PC-3 (cell line): ENCODE data around the gene GATA2. TPM values are rescaled to one million over a fixed set of nuclear protein-coding genes. Genes with fewer than 3 reads are reported as not detected.
A peak's percentile ranks its signal among the peaks of the same experiment; 100 is the strongest.

ENCODE experiments used
- ATAC-seq: fragments of 200-7000 bp; cut with Tn5 transposase; 2 replicates; pipeline ENCODE4 v1.9.1; 2020; ENCODE audit warnings: mild to moderate bottlenecking, moderate library complexity
- BruUV-seq: library from RNA; stranded (reverse); fragments of 400-500 nt; replicated peaks from 2 replicates; lab custom pipeline; 2021; lab: Mats Ljungman, UMichigan
- CTCF ChIA-PET: fragments of 300-600 bp; sonication (Branson Sonifier 250); formaldehyde crosslinking; loops from one replicate; lab custom pipeline; 2022; ENCODE audit warnings: antibody characterized with exemption; lab: Charles Lee
- POLR2A ChIA-PET: fragments of 300-600 bp; sonication (Branson Sonifier 250); formaldehyde crosslinking; loops from one replicate; lab custom pipeline; 2022; ENCODE audit warnings: antibody characterized with exemption; ENCODE audit not compliant: unreplicated experiment; lab: Charles Lee
- DNase-seq: peaks from one replicate; pipeline ENCODE4 v3.0.0-alpha.2; 2015
- H2AFZ ChIP-seq: fragments of 300-600 bp; sonication (generic); 2 replicates; pipeline ENCODE4 v1.6.0; 2016; ENCODE audit warnings: antibody characterized with exemption, low read length
- H3F3A ChIP-seq: fragments of 300-600 bp; sonication (generic); one replicate; pipeline ENCODE4 v1.6.0; 2017; ENCODE audit warnings: antibody characterized with exemption, low read length, control low read depth, mild to moderate bottlenecking; ENCODE audit not compliant: unreplicated experiment
- H3K27ac ChIP-seq: fragments of 300-600 bp; sonication (generic); 2 replicates; pipeline ENCODE4 v1.5.1; 2016; ENCODE audit warnings: mild to moderate bottlenecking, low read length
- H3K27me3 ChIP-seq: fragments of 300-600 bp; sonication (generic); 2 replicates; pipeline ENCODE4 v1.6.1; 2016; ENCODE audit warnings: low read length, mixed read lengths
- H3K36me3 ChIP-seq: fragments of 300-600 bp; sonication (generic); 2 replicates; pipeline ENCODE4 v1.6.1; 2016; ENCODE audit warnings: low read depth, mixed run types, low read length, mixed read lengths
- H3K4me1 ChIP-seq: fragments of 300-600 bp; sonication (generic); 2 replicates; pipeline ENCODE4 v1.5.1; 2016; ENCODE audit warnings: low read length; ENCODE audit not compliant: insufficient read depth
- H3K4me2 ChIP-seq: fragments of 300-600 bp; sonication (generic); 2 replicates; pipeline ENCODE4 v1.6.0; 2016; ENCODE audit warnings: low read length
- H3K4me3 ChIP-seq: fragments of 300-600 bp; sonication (generic); 2 replicates; pipeline ENCODE4 v1.5.1; 2016; ENCODE audit warnings: mild to moderate bottlenecking, low read length, mixed read lengths
- H3K79me2 ChIP-seq: fragments of 300-600 bp; sonication (generic); 2 replicates; pipeline ENCODE4 v1.6.1; 2017; ENCODE audit warnings: low read length, mixed read lengths
- H3K9ac ChIP-seq: fragments of 300-600 bp; sonication (generic); 2 replicates; pipeline ENCODE4 v1.6.0; 2016; ENCODE audit warnings: mild to moderate bottlenecking, low read length
- H3K9me2 ChIP-seq: fragments of 300-600 bp; sonication (generic); replicated peaks from 2 replicates; pipeline ENCODE4 v1.6.1; 2016; ENCODE audit warnings: mixed run types, low read length, mixed read lengths
- H3K9me3 ChIP-seq: fragments of 300-600 bp; sonication (generic); 2 replicates; pipeline ENCODE4 v1.6.1; 2016; ENCODE audit warnings: low read length, mixed read lengths
- H4K20me1 ChIP-seq: fragments of 300-600 bp; sonication (generic); 2 replicates; pipeline ENCODE4 v1.6.1; 2016; ENCODE audit warnings: low read length, mixed read lengths
- EZH2 ChIP-seq: fragments of 300-600 bp; sonication (generic); IDR thresholded peaks from one replicate; pipeline ENCODE4 v1.6.1; 2017; ENCODE audit warnings: antibody characterized with exemption, mild to moderate bottlenecking, low read length; ENCODE audit not compliant: unreplicated experiment
- EZH2phosphoT487 ChIP-seq: fragments of 300-600 bp; sonication (generic); IDR thresholded peaks from 2 replicates; pipeline ENCODE4 v1.6.1; 2018; ENCODE audit warnings: mild to moderate bottlenecking, antibody characterized with exemption, low read length, borderline replicate concordance
- intact Hi-C: fragments of 100-400 bp; cut with micrococcal nuclease; formaldehyde crosslinking; loops from 2 replicates; pipeline ENCODE4 v1.9.0; 2023
- total RNA-seq: library from RNA; depleted of rRNA; stranded (reverse); fragments of >200 nt; gene quantifications from 2 replicates; pipeline ENCODE4 v1.2.3, GENCODE V29; 2014
- TF ChIP-seq, protein P1 (sequence below): fragments of 300-600 bp; sonication (generic); conservative IDR thresholded peaks from 2 replicates; pipeline ENCODE4 v1.5.1; 2017; ENCODE audit warnings: antibody characterized with exemption, low read depth, mild to moderate bottlenecking, low read length

Gene GATA2
- total RNA-seq, 1 experiment from 2014 or later = 32.4 TPM

DNA sequence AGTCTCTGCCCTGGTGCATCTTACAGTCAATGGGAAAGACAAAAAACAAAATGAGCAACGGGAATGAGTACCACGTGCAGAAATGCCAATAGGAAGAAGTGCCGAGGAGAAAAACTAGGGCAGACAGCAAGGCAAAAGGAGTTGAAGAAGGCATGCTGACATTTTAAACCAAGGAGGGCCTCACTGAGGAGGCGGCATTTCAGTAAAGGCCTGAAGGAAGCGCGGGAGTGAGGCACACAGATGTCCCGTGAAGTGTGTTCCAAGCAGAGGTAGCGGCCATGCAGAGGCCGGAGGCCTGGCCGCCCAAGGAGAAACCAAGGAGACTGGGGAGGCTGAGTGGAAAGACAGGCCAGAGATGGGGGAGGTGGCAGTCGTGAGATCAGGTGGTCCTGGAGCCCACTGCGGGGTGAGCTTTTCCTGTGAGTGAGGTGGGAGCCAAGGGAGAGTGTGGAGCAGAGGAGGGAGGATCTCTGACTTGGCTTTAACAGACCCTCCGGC, 61.1 kb downstream of the GATA2 start:
- H3F3A ChIP-seq = no peaks in the 10 kb centered on the region
- H3K27me3 ChIP-seq = no peaks in the 10 kb centered on the region
- BruUV-seq = no TSS peak
- H3K36me3 ChIP-seq = no peaks in the 10 kb centered on the region
- intact Hi-C loops = loop anchor here (2.0 kb wide), 1 partner anchor 57 kb away; no protein-coding TSS in a partner anchor
- H3K9me3 ChIP-seq = no peaks in the 10 kb centered on the region
- no peak for ATAC-seq
- no peaks in the 10 kb centered on the region for H3K9me2 ChIP-seq
- no peak overlapping the region for H3K27ac ChIP-seq
- TF ChIP-seq, protein P1, sequence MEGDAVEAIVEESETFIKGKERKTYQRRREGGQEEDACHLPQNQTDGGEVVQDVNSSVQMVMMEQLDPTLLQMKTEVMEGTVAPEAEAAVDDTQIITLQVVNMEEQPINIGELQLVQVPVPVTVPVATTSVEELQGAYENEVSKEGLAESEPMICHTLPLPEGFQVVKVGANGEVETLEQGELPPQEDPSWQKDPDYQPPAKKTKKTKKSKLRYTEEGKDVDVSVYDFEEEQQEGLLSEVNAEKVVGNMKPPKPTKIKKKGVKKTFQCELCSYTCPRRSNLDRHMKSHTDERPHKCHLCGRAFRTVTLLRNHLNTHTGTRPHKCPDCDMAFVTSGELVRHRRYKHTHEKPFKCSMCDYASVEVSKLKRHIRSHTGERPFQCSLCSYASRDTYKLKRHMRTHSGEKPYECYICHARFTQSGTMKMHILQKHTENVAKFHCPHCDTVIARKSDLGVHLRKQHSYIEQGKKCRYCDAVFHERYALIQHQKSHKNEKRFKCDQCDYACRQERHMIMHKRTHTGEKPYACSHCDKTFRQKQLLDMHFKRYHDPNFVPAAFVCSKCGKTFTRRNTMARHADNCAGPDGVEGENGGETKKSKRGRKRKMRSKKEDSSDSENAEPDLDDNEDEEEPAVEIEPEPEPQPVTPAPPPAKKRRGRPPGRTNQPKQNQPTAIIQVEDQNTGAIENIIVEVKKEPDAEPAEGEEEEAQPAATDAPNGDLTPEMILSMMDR = no peak
- TF ChIP-seq EZH2phosphoT487 = no peak
- no peak for TF ChIP-seq EZH2
- no peaks in the 10 kb centered on the region for H4K20me1 ChIP-seq
- no peaks in the 10 kb centered on the region for H3K79me2 ChIP-seq
- peak overlapping the region; percentile 81 for H2AFZ ChIP-seq
- peak overlapping the region; percentile 70 for H3K4me3 ChIP-seq
- peak overlapping the region; percentile 93 for H3K4me2 ChIP-seq
- peaks cover 42% of the 10 kb centered on the region for H3K4me1 ChIP-seq
- CTCF ChIA-PET = no interaction called here
- no peak overlapping the region for H3K9ac ChIP-seq
- POLR2A ChIA-PET = no interaction called here
- no peak for DNase-seq

DNA sequence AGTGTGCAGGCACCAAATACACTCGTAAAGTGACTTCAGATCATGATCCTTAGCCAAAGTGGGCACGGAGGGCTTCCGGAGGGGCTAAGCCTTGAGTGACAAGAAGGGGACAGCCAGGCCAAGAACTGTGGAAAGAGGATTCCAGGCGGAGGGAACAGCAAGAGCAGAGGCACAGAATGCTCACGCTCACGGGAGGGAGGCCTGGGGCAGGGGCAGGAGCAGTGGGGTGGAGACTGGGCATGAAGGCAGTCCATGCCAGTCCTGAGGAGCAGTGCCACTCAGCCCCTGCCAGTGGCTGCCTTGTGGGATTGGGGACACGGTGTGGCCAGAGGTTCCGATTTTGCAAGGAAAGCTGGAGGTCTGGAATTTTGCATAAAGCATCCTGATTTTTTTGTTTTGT, 62.3 kb downstream of the GATA2 start:
- Histone ChIP-seq H3K9me2 (no peaks in the 10 kb centered on the region), H3K27me3 (no peaks in the 10 kb centered on the region), H2AFZ (no peak overlapping the region), H3K9ac (no peak overlapping the region), H3K36me3 (no peaks in the 10 kb centered on the region), H3K4me2 (no peak overlapping the region), H4K20me1 (no peaks in the 10 kb centered on the region), H3K27ac (no peak overlapping the region), H3K4me1 (peaks cover 40% of the 10 kb centered on the region), H3F3A (no peaks in the 10 kb centered on the region), H3K4me3 (no peak overlapping the region), H3K9me3 (no peaks in the 10 kb centered on the region), H3K79me2 (no peaks in the 10 kb centered on the region)
- TF ChIP-seq, protein P1 = no peak
- TF ChIP-seq EZH2phosphoT487 (no peak), EZH2 (no peak)
- POLR2A ChIA-PET = no interaction called here
- ATAC-seq (no peak), DNase-seq (no peak)
- BruUV-seq = no TSS peak
- CTCF ChIA-PET = interaction anchor here (0.6 kb wide), 1 partner anchor 14 kb away, joined by 4 read pairs; no protein-coding TSS in a partner anchor
- intact Hi-C loops = no loop called here

DNA sequence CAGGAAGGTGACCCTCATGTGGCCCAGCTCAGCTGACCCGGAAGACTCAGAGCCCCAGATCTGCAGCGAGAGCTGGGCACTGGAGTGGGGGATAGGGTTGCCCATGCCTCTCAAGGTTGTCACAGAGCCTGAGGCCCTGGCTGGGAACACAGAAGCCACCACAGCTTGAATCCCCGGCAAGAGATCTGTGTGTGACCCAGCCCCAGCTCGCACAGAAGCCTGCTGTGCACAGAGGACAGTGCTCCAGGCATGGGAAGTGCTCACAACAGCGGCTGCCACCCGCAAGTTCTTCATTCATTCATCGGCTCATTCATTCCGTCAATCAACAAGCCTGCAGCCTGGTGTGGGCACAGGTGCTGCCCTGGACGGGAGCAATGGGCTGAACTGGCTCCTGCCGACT, 62.7 kb downstream of the GATA2 start:
- Histone ChIP-seq H3K79me2 (no peaks in the 10 kb centered on the region), H4K20me1 (no peaks in the 10 kb centered on the region), H2AFZ (no peak overlapping the region), H3K9ac (no peak overlapping the region), H3F3A (no peaks in the 10 kb centered on the region), H3K4me1 (peaks cover 36% of the 10 kb centered on the region), H3K4me2 (no peak overlapping the region), H3K27ac (no peak overlapping the region), H3K4me3 (no peak overlapping the region), H3K9me2 (no peaks in the 10 kb centered on the region), H3K9me3 (no peaks in the 10 kb centered on the region), H3K36me3 (no peaks in the 10 kb centered on the region), H3K27me3 (no peaks in the 10 kb centered on the region)
- no TSS peak for BruUV-seq
- no peak for DNase-seq
- TF ChIP-seq EZH2phosphoT487 = no peak
- no peak for TF ChIP-seq EZH2
- TF ChIP-seq, protein P1 = no peak
- ATAC-seq = no peak
- intact Hi-C loops = no loop called here
- CTCF ChIA-PET = interaction anchor here (0.6 kb wide), 1 partner anchor 14 kb away, joined by 4 read pairs; no protein-coding TSS in a partner anchor
- POLR2A ChIA-PET = no interaction called here
